MCF 10A (cell line): ENCODE results near the gene TXK. TPM values are rescaled to one million over a fixed set of nuclear protein-coding genes. Genes with fewer than 3 reads are reported as not detected.

Experiments used
- BruUV-seq: library from RNA; stranded (reverse); fragments of 400-500 nt; replicated peaks from 2 replicates; lab custom pipeline; 2021; lab: Mats Ljungman, UMichigan
- CTCF ChIA-PET: fragments of 300-600 bp; sonication (Branson Sonifier 250); formaldehyde crosslinking; extraction: SDS; loops from one replicate; lab custom pipeline; 2021; ENCODE audit warnings: antibody characterized with exemption, inconsistent platforms; lab: Yijun Ruan, JAX
- POLR2A ChIA-PET: fragments of 300-600, 350-650 bp; sonication (Branson Sonifier 250); formaldehyde crosslinking; extraction: SDS; loops from one replicate; lab custom pipeline; 2020; ENCODE audit warnings: antibody characterized with exemption, inconsistent platforms; lab: Yijun Ruan, JAX
- DNase-seq: peaks from one replicate; pipeline ENCODE4 v3.0.0-alpha.2; 2018; ENCODE audit not compliant: unreplicated experiment
- H3K27ac Mint-ChIP-seq: one replicate; pipeline ENCODE4 v1.8.0; 2022; ENCODE audit warnings: mild to moderate bottlenecking, low read depth, mixed read lengths; ENCODE audit not compliant: unreplicated experiment
- H3K27me3 Mint-ChIP-seq: one replicate; pipeline ENCODE4 v1.8.0; 2022; ENCODE audit warnings: mixed read lengths; ENCODE audit not compliant: insufficient read depth, unreplicated experiment
- H3K36me3 Mint-ChIP-seq: one replicate; pipeline ENCODE4 v1.8.0; 2022; ENCODE audit warnings: mild to moderate bottlenecking, moderate library complexity, mixed read lengths; ENCODE audit not compliant: insufficient read depth, unreplicated experiment
- H3K4me1 Mint-ChIP-seq: one replicate; pipeline ENCODE4 v1.8.0; 2022; ENCODE audit warnings: mixed read lengths; ENCODE audit not compliant: insufficient read depth, unreplicated experiment
- H3K4me3 Mint-ChIP-seq: one replicate; pipeline ENCODE4 v1.8.0; 2022; ENCODE audit warnings: mild to moderate bottlenecking, moderate library complexity, mixed read lengths; ENCODE audit not compliant: unreplicated experiment
- H3K9me3 Mint-ChIP-seq: one replicate; pipeline ENCODE4 v1.8.0; 2022; ENCODE audit warnings: mixed read lengths; ENCODE audit not compliant: unreplicated experiment
- CTCF ChIP-seq: fragments of 200-600 bp; IDR thresholded peaks from one replicate; pipeline ENCODE4 v1.8.0; 2022; ENCODE audit warnings: antibody characterized with exemption, mild to moderate bottlenecking; ENCODE audit not compliant: unreplicated experiment
- intact Hi-C: fragments of 100-400 bp; cut with micrococcal nuclease; formaldehyde crosslinking; loops from 2 replicates; pipeline ENCODE4 v1.14.1; 2022
- total RNA-seq: library from RNA; stranded (reverse); gene quantifications from 2 replicates; pipeline ENCODE4 v1.2.3, GENCODE V29; 2022

Gene TXK
- total RNA-seq, 1 experiment from 2014 or later, result not detected

DNA sequence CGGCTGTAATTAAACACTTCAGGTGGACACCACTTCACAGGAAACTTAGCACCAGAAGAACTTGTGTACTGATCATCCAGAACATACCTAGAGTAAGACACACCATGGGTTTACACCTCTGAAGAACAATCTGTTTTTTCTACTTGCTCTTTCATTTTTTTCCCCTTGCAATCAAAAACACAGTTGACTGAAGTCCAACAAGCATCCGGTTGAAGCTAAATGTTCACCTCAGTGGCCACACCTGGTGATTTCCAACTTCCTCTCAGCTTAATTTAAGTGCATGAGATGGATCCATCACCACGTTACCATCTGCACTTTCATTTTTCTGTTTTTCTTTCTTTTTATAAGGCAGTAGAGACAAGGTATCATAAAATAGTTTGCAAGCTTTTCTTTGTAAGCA is 4.9 kb upstream of the TXK start:
- no peak for DNase-seq
- CTCF ChIA-PET, result interaction anchor here (0.7 to 4.9 kb wide), 9 partner anchors 8 to 133 kb away, joined by 3 to 35 read pairs (median 8); no protein-coding TSS in a partner anchor
- BruUV-seq, result no TSS peak
- Mint-ChIP-seq H3K27ac (no peak overlapping the region), H3K4me3 (no peak overlapping the region), H3K27me3 (no peaks in the 10 kb centered on the region), H3K36me3 (no peaks in the 10 kb centered on the region), H3K4me1 (peaks cover 6% of the 10 kb centered on the region), H3K9me3 (no peaks in the 10 kb centered on the region)
- POLR2A ChIA-PET, result interaction anchor here (0.5 kb wide), 1 partner anchor 106 kb away, joined by 3 read pairs; no protein-coding TSS in a partner anchor
- TF ChIP-seq CTCF, result no peak
- intact Hi-C loops, result no loop called here

GRCh38 chr4:48138511-48138910 is 4.5 kb upstream of the TXK start:
- Mint-ChIP-seq H3K27me3 (no peaks in the 10 kb centered on the region), H3K4me1 (peaks cover 6% of the 10 kb centered on the region), H3K27ac (no peak overlapping the region), H3K9me3 (no peaks in the 10 kb centered on the region), H3K4me3 (no peak overlapping the region), H3K36me3 (no peaks in the 10 kb centered on the region)
- no peak for DNase-seq
- no TSS peak for BruUV-seq
- intact Hi-C loops, result no loop called here
- TF ChIP-seq CTCF, result no peak
- CTCF ChIA-PET, result interaction anchor here (0.7 to 4.9 kb wide), 8 partner anchors 8 to 1128 kb away, joined by 3 to 35 read pairs (median 10); no protein-coding TSS in a partner anchor
- POLR2A ChIA-PET, result no interaction called here

DNA sequence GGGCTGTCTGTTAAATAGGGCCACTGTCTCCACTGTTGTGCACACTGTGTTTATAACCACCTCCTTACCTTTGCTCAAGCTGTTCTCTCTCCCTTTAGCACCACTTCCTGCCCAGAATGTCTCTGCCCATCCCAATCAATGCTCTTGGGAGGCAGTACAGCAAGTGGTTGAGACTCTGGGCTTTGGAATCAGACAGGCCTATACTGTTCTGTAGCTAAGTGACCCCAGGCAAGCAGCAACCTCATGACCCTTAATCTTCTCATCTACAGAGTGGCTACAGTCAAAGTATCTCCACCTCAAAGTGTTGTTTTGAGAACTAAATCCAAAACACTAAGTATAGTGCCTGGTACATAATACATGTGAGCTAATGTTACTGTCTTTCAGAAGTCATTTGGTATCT is 3.8 kb upstream of the TXK start:
- Mint-ChIP-seq H3K27me3 (no peaks in the 10 kb centered on the region), H3K4me1 (peaks cover 6% of the 10 kb centered on the region), H3K27ac (no peak overlapping the region), H3K4me3 (no peak overlapping the region), H3K36me3 (no peaks in the 10 kb centered on the region), H3K9me3 (no peaks in the 10 kb centered on the region)
- no peak for DNase-seq
- no TSS peak for BruUV-seq
- CTCF ChIA-PET, result interaction anchor here (0.7 to 4.9 kb wide), 6 partner anchors 11 to 1128 kb away, joined by 3 to 35 read pairs (median 6); no protein-coding TSS in a partner anchor
- POLR2A ChIA-PET, result no interaction called here
- no peak for TF ChIP-seq CTCF
- intact Hi-C loops, result no loop called here

- no peak overlapping the region for H3K27ac Mint-ChIP-seq
- intact Hi-C loops, result no loop called here
Measured at GRCh38 chr4:48133669-48134068, 381 bp downstream of the TXK start.

More at GRCh38 chr4:48133669-48134068, 381 bp downstream of the TXK start:
- peaks cover 9% of the 10 kb centered on the region for H3K4me1 Mint-ChIP-seq
- H3K9me3 Mint-ChIP-seq, result no peaks in the 10 kb centered on the region
- CTCF ChIA-PET, result interaction anchor here (1.0 kb wide), 1 partner anchor 10 kb away, joined by 3 read pairs; no protein-coding TSS in a partner anchor
- TF ChIP-seq CTCF, result no peak
- BruUV-seq, result no TSS peak
- POLR2A ChIA-PET, result interaction anchor here (0.6 kb wide), 1 partner anchor 426 kb away, joined by 3 read pairs; no protein-coding TSS in a partner anchor
- no peaks in the 10 kb centered on the region for H3K27me3 Mint-ChIP-seq
- no peaks in the 10 kb centered on the region for H3K36me3 Mint-ChIP-seq
- no peak overlapping the region for H3K4me3 Mint-ChIP-seq
- no peak for DNase-seq
